ENCODE measurements around the gene EMSY. TPM values are rescaled to one million over a fixed set of nuclear protein-coding genes. Genes with fewer than 3 reads are reported as not detected.

EMSY gene
- total RNA-seq, 1 donor from 2014 or later = 18.7 TPM

DNA sequence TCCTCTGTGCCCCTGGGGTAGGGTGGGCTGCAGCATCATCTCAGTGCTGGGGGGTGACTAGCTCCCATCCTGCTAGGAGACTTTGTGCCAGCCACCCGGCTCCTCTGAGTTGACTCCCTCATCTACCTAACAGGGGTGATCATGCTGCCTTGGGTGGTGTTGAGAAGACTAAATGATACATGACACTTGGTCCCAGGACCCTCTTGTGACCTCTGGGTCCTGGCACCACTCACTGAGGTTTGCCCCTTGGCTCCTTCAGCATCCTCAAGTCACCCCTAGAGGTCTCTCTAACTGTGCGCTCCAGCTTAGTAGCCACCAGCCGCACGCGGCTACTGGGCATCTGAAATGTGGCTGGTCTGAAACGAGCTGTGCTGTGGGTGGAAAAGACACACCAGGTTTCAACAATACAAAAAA lies 153.6 kb downstream of the EMSY start:
- no peaks in the 10 kb centered on the region for H3K27me3 ChIP-seq (ENCODE audit: low read depth)
- TF ChIP-seq, protein P1, sequence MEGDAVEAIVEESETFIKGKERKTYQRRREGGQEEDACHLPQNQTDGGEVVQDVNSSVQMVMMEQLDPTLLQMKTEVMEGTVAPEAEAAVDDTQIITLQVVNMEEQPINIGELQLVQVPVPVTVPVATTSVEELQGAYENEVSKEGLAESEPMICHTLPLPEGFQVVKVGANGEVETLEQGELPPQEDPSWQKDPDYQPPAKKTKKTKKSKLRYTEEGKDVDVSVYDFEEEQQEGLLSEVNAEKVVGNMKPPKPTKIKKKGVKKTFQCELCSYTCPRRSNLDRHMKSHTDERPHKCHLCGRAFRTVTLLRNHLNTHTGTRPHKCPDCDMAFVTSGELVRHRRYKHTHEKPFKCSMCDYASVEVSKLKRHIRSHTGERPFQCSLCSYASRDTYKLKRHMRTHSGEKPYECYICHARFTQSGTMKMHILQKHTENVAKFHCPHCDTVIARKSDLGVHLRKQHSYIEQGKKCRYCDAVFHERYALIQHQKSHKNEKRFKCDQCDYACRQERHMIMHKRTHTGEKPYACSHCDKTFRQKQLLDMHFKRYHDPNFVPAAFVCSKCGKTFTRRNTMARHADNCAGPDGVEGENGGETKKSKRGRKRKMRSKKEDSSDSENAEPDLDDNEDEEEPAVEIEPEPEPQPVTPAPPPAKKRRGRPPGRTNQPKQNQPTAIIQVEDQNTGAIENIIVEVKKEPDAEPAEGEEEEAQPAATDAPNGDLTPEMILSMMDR (IDR thresholded peaks at IDR 0.05; ENCODE audit: borderline replicate concordance) = peak; percentile 71
- H3K27ac ChIP-seq (replicated peaks) = peak overlapping the region; percentile 60
- H3K4me1 ChIP-seq = peaks cover 36% of the 10 kb centered on the region
- intact Hi-C loops (cut with micrococcal nuclease) = loop anchor here (5.0 kb wide), 1 partner anchor 84 kb away; no protein-coding TSS in a partner anchor
- DNase-seq = no peak
- no peaks in the 10 kb centered on the region for H3K9me3 ChIP-seq (replicated peaks)
- no peak overlapping the region for H3K4me3 ChIP-seq
- no peaks in the 10 kb centered on the region for H3K36me3 ChIP-seq

DNA sequence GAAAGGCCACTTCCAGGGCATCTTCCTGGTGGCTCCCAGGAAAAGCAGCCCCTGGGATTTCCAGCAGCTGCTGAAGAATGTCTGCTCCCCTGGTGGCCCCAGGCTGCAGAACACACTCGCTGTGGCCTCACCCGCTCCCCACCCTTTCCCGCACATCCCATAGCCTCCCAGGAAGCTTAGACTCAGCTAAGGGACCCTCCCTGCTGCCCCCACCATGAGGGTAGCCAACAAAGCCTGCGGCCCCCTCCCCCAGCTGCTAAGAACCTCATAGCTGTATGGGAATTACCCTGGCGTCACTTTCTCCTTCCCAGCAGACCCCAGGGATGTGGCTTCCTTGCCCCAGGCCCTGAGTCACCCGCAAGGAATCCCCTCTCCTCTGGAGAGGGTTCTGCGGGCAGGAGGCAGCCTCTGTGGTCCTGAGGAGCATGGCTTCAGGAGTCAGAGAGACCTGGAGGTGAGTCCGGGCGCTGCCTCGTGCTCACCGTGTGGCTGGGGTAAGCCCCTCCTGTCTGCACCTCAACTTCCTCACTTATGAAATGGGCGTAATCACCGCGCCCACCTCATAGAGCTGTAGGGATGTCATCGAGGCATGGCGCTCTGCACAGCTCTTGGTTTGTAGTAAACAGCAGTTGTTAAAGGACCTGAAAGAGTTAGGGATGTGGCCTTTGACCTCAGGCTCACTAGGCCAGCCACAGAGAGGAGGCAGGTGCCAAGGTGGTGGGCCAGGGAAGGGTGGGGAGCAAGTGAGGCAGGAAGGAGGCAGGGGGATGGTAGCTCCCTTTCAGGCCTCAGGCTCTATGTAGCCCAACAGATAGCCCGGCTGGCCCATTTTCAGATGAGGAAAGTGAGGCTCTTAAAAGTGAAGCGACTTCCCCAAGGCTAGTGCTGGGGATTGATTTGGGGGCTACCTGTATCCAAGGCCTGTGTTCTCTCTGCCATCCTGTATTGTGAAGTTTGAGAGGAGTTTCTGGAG lies 154.5 kb downstream of the EMSY start:
- intact Hi-C loops (cut with micrococcal nuclease) = loop anchor here (5.0 kb wide), 1 partner anchor 83 kb away; no protein-coding TSS in a partner anchor
- Histone ChIP-seq H3K9me3 (replicated peaks) (no peaks in the 10 kb centered on the region), H3K27me3 (ENCODE audit: low read depth) (no peaks in the 10 kb centered on the region), H3K4me3 (no peak overlapping the region), H3K4me1 (peaks cover 44% of the 10 kb centered on the region), H3K36me3 (no peaks in the 10 kb centered on the region), H3K27ac (replicated peaks) (peak overlapping the region; percentile 60)
- DNase-seq = no peak
- TF ChIP-seq, protein P1 (IDR thresholded peaks at IDR 0.05; ENCODE audit: borderline replicate concordance) = no peak

DNA sequence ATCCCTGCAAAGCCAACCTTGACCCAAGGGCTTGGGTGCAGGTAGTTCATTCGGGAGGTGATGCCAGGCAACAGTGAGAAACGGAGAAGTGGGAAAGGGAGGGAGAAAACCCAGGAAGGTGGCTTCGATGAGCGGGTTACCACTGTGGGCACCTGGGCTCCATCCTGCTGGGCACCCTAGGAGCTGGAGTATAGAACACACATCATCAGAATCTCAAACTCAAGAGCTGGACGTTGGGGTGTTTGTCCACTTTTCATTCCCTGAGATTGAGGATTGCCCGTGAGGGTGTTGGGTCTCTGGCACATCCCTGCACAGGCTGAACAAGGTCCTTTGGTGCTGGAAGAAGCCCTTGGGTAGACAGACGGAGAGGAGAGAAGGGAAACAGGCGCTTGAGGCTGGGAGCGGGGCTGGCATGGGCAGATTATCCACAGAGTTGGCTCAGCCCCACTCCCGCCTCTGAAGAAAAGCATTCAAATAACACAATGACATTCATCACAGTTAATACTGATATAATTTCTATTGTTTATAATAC lies 155.4 kb downstream of the EMSY start:
- H3K27me3 ChIP-seq (ENCODE audit: low read depth) = no peaks in the 10 kb centered on the region
- intact Hi-C loops (cut with micrococcal nuclease) = no loop called here
- H3K27ac ChIP-seq (replicated peaks) = peak overlapping the region; percentile 60
- no peaks in the 10 kb centered on the region for H3K36me3 ChIP-seq
- no peak overlapping the region for H3K4me3 ChIP-seq
- peaks cover 53% of the 10 kb centered on the region for H3K4me1 ChIP-seq
- TF ChIP-seq, protein P1 (IDR thresholded peaks at IDR 0.05; ENCODE audit: borderline replicate concordance) = no peak
- no peaks in the 10 kb centered on the region for H3K9me3 ChIP-seq (replicated peaks)
- DNase-seq = no peak

DNA sequence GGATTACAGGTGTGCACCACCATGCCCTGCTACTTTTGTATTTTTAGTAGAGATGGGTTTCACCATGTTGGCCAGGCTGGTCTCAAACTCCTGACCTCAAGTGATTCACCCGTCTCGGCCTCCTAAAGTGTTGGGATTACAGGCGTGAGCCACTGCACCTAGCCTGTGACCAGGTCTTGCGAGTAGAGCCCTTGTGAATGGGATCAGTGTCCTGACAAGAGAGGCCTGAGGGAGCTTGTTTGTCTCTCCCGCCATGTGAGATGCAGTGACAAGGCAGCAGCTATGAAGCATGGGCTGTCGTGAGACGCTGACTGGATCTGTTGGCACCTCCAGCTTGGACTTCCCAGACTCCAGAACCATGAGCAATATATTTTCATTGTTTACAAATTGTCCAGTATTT lies 156.5 kb downstream of the EMSY start:
- DNase-seq = no peak
- H3K27me3 ChIP-seq (ENCODE audit: low read depth) = no peaks in the 10 kb centered on the region
- TF ChIP-seq, protein P1 (IDR thresholded peaks at IDR 0.05; ENCODE audit: borderline replicate concordance) = no peak
- intact Hi-C loops (cut with micrococcal nuclease) = no loop called here
- H3K4me1 ChIP-seq = peaks cover 64% of the 10 kb centered on the region
- H3K4me3 ChIP-seq = no peak overlapping the region
- H3K36me3 ChIP-seq = no peaks in the 10 kb centered on the region
- no peaks in the 10 kb centered on the region for H3K9me3 ChIP-seq (replicated peaks)
- H3K27ac ChIP-seq (replicated peaks) = peak overlapping the region; percentile 83

DNA sequence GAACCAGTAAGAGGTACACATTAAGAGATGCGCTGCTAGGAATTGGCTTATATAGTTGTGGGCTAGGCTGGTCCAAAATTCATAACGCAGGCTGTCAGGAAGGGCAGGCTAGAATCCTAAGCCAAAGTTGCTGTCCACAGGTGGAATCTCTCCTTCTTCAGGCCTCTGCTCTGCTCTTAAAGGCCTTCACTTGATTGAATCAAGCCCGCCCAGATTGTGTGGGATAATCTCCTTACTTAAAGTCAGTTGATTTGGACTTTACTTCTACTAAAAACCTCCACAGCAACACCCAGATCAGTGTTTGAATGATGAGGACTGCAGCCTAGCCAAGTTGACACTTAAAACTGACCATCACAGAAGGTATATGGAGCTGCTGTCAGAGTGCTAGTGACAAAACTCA lies 156.9 kb downstream of the EMSY start:
- TF ChIP-seq, protein P1 (IDR thresholded peaks at IDR 0.05; ENCODE audit: borderline replicate concordance) = no peak
- Histone ChIP-seq H3K4me3 (no peak overlapping the region), H3K27me3 (ENCODE audit: low read depth) (no peaks in the 10 kb centered on the region), H3K36me3 (no peaks in the 10 kb centered on the region), H3K9me3 (replicated peaks) (no peaks in the 10 kb centered on the region), H3K4me1 (peaks cover 68% of the 10 kb centered on the region), H3K27ac (replicated peaks) (peak overlapping the region; percentile 83)
- intact Hi-C loops (cut with micrococcal nuclease) = no loop called here
- DNase-seq = no peak
